Activated T-helper 1 cell treated with anti-CD3 and anti-CD28 coated beads, Interleukin-12 subunit alpha, Interleukin-12 subunit beta, Interleukin-2, Interleukin-4 antibody, amounts not matched to agents 30 ng/mL and 10 ng/mL and 1 ng/mL, durations not matched to agents 14 hours and 24 hours and 36 hours (primary cell): ENCODE data around the gene PTPA. TPM values are rescaled to one million over a fixed set of nuclear protein-coding genes. Genes with fewer than 3 reads are reported as not detected.

ENCODE experiments used
- DNase-seq: peaks from one replicate; pipeline ENCODE4 v3.0.0; 2021; ENCODE audit warnings: low spot score
- H3K27ac Mint-ChIP-seq: one replicate; pipeline ENCODE4 v1.8.0; 2021; ENCODE audit warnings: mild to moderate bottlenecking, mixed read lengths
- H3K27me3 Mint-ChIP-seq: one replicate; pipeline ENCODE4 v1.8.0; 2022; ENCODE audit warnings: mild to moderate bottlenecking, moderate library complexity, mixed read lengths; ENCODE audit not compliant: insufficient read depth
- H3K36me3 Mint-ChIP-seq: one replicate; pipeline ENCODE4 v1.8.0; 2021; ENCODE audit warnings: low read depth, mixed read lengths
- H3K4me1 Mint-ChIP-seq: one replicate; pipeline ENCODE4 v1.8.0; 2021; ENCODE audit warnings: low read depth, mixed read lengths
- H3K4me3 Mint-ChIP-seq: one replicate; pipeline ENCODE4 v1.8.0; 2021; ENCODE audit warnings: mild to moderate bottlenecking, moderate library complexity, mixed read lengths
- H3K9me3 Mint-ChIP-seq: one replicate; pipeline ENCODE4 v1.8.0; 2021; ENCODE audit warnings: mixed read lengths
- intact Hi-C: fragments of 100-400 bp; cut with micrococcal nuclease; formaldehyde crosslinking; loops from one replicate; pipeline ENCODE4 v1.15.1; 2024
- total RNA-seq: library from RNA; stranded (reverse); gene quantifications from 2 replicates; pipeline ENCODE4 v1.2.3, GENCODE V29; 2022

Gene PTPA
- total RNA-seq, 1 donor from 2014 or later: 114 TPM

DNA sequence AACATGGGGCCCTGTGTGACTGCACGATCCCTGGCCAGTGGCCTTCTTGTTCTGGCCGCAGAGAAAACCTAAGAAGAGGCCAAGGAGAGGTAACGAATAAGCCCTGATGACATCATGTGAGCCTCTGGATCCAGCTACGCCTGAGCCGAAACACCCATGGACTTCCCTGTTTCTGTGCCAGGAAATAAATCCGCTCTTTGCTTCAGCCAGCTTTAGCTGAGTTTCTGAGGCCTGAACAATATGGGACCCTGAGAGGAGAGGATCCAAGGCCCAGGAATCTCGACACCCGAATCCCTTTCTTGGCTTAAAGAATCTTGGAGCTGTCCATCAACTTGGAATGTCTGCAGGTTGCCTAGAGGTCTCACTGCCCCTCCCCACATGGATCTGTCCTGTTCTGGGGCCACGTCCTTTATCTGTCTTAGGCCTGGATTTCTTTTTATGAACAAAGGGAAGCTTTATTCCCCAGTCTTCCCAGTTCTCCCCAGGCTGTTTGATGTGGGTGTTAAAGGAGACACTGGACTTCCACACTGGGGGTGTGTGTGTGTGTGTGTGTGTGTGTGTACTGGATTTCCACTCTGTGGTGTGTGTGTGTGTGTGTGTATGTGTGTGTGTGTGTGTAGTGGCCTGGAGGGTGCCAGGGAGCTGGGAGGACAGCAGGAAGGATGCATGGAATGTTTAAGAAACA lies 53.2 kb downstream of the PTPA start:
- H3K36me3 Mint-ChIP-seq: no peaks in the 10 kb centered on the region
- no peak overlapping the region for H3K4me3 Mint-ChIP-seq
- peaks cover 17% of the 10 kb centered on the region for H3K4me1 Mint-ChIP-seq
- H3K27me3 Mint-ChIP-seq: no peaks in the 10 kb centered on the region
- H3K9me3 Mint-ChIP-seq: no peaks in the 10 kb centered on the region
- intact Hi-C loops: no loop called here
- no peak overlapping the region for H3K27ac Mint-ChIP-seq
- DNase-seq: no peak

DNA sequence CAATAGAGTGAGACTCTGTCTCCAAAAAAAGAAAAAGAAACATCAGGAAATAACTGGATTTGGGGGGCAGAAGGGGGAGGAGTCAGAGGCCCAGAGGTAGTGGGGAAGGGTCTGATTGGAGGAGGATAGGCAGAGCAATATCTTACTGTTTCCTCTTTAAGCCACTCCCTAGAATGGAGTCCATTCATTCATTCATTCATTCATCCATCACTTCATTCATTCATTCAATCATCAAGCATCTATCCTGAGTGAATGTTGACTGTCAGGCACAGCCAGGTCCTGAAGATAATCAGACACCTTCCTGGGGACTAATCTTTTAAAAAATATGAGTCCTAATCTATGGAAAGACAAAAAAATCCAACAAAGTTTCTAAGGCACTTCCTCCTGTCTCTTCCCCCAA lies 54.0 kb downstream of the PTPA start:
- H3K9me3 Mint-ChIP-seq: no peaks in the 10 kb centered on the region
- no peak overlapping the region for H3K4me3 Mint-ChIP-seq
- H3K36me3 Mint-ChIP-seq: no peaks in the 10 kb centered on the region
- H3K27me3 Mint-ChIP-seq: no peaks in the 10 kb centered on the region
- intact Hi-C loops: no loop called here
- no peak overlapping the region for H3K27ac Mint-ChIP-seq
- peaks cover 19% of the 10 kb centered on the region for H3K4me1 Mint-ChIP-seq
- DNase-seq: no peak

DNA sequence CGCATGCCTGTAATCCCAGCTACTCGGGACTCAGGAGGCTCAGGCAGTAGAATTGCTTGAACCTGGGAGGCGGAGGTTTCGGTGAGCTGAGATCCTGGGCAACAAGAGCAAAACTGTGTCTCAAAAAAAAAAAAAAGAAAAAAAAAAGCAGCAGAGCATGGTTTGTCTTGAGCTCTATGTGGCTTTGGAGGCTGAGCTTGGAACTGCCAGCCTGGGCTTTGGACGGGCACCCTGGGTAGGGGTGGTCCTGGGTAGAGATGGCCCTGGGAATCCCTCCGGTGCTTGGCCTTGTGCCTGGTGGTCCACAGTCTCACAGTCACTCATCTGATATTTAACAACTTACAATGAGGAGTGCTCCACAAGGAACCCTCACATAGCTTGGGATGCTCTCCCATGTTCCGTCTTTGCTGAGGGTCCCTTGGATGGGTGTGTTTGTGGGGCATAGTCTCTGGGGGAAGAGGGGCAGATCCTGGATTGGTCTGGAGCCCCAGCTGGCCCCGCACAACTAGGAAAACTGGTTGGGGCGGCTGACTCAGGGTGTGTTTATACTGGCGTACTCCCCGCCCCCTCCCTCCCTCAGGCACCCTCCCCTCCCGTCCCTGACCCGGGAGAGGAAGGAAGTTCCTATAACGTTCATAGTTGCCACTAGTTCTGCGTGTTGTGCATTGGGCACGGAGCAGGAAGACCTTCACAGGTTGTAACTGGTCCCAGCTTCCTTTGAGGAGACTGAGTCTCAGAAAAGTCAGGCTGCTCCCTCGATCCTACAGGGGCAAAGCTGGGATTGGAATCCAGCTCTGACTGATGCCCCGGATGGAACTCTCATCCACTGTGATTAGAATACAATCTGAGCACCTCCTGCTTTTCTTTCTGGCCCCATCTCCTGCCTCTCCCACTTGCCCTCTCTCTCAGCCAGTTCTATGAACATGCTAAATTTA lies 55.7 kb downstream of the PTPA start:
- Mint-ChIP-seq H3K27ac (peak overlapping the region; percentile 52), H3K27me3 (peaks cover 5% of the 10 kb centered on the region), H3K9me3 (no peaks in the 10 kb centered on the region), H3K4me1 (peaks cover 25% of the 10 kb centered on the region), H3K36me3 (no peaks in the 10 kb centered on the region), H3K4me3 (peak overlapping the region; percentile 67)
- DNase-seq: no peak
- intact Hi-C loops: no loop called here

DNA sequence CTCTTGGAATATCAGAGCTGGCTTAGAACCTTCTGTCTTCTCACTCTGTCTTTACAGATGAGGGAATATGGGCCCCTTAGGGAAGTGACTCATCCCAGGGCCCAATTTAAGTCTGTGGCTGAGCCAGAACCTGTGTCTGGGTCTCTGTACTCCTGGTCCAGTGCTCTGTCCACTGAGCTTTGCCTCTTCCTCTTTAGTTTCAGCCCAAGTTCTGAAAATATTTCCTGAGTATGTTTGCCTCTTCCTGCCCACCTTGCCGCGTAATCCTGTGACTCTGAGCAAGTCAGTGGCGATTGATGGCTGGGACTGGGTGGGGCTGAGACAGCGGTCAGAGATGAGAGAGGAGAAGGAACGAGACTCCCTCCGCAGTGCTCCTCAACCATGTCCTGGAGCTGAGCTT lies 59.0 kb downstream of the PTPA start:
- intact Hi-C loops: no loop called here
- H3K27ac Mint-ChIP-seq: no peak overlapping the region
- H3K4me1 Mint-ChIP-seq: peaks cover 31% of the 10 kb centered on the region
- peaks cover 19% of the 10 kb centered on the region for H3K27me3 Mint-ChIP-seq
- H3K4me3 Mint-ChIP-seq: no peak overlapping the region
- no peak for DNase-seq
- no peaks in the 10 kb centered on the region for H3K36me3 Mint-ChIP-seq
- H3K9me3 Mint-ChIP-seq: no peaks in the 10 kb centered on the region

DNA sequence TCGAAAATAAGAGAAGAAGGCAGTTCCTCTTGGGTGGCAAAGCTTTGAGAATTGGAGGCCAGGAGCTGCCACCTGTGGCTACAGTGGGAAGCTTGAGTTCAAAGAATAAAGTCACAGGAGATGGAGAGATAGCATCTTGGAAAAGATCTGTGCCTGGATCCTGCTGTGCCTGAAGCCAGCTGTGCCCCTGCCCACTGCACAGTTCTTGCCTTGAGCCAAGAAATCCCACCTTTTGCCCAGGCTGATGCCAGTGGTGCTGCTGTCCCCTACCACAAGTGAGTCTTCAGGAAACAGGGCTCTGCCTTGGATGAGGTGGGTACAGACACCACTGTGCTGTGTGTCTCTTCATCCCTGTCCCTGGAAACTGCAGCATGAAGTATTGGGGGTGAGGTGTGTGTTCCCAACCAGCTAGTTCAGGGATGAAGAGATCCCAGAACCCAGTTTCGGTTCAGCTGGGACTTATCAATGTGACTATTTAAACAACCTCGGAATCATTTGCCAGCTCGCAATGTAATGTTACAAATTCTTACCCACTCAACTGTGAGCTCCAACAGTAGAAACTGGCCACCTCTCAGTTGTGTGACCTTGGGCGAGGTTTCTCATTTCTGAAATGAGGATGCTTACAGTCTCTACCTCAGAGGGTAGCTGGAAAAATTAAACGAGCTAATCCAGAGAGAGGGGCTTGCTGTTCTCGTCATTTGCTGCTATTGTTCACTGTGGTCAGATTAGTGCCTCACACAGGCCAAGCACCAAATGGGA lies 61.0 kb downstream of the PTPA start:
- Mint-ChIP-seq H3K4me1 (peaks cover 35% of the 10 kb centered on the region), H3K9me3 (no peaks in the 10 kb centered on the region), H3K27me3 (peaks cover 19% of the 10 kb centered on the region), H3K27ac (no peak overlapping the region), H3K36me3 (no peaks in the 10 kb centered on the region), H3K4me3 (no peak overlapping the region)
- intact Hi-C loops: no loop called here
- DNase-seq: no peak

DNA sequence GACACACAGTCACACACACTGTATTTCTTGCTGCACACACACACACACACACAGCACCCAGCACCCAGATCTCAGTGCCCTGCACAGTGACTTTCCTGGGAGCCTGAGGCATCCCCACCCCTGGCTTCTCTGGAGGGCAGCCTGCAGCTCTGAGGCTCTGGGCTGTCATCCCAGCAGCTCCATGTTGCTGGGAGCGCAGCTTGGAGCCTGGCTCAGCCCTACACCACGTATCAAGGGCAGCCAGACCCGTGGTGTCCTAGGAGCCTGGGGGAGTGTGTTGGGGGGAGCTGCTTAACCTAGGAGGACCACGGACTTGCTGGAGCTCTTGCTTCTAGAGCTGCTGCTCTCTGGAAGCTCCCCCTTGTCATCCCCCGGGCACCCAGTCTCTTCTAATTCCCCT lies 61.6 kb downstream of the PTPA start:
- Mint-ChIP-seq H3K4me1 (peaks cover 28% of the 10 kb centered on the region), H3K9me3 (no peaks in the 10 kb centered on the region), H3K27ac (no peak overlapping the region), H3K36me3 (no peaks in the 10 kb centered on the region), H3K27me3 (peaks cover 19% of the 10 kb centered on the region), H3K4me3 (no peak overlapping the region)
- intact Hi-C loops: no loop called here
- DNase-seq: no peak

DNA sequence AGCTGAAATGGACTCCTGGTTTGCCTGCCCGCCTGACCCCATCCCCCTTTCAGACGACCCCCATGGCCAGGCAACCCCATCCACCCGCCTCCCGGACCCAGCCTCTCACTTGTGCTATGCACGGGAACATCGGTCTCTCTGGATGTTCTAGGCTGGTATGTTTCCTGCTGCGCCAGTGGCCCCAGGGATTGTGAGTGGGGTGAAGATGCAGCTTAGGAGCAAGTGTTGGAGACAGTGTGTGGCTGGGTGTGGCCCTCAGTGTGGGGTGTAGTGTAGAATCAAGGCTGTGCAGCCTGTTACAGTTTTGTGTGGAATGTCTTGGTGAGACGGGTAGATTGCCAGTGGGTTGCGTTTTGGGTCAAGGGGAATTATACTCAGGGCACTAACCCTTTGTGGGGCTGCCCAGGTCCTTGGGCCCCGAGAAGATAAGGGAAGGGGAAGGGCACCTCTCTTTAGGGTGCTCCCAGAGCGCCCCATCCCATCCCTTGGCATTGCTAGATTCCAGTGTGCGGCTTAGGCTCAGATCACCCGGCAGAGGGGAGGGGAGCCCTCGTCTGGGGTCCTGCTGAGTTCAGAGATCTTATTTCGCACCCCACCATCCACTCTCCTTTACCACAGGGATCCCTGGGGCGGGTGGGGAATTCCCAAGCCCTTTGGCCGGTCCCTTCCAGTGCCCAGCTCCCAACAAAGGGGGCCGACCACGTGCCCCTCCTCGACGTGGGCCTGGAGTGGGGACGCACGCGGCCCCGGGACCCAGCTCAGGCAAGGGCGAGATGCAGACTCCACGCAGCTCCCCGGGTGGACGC lies 62.3 kb downstream of the PTPA start:
- H3K27me3 Mint-ChIP-seq: peaks cover 19% of the 10 kb centered on the region
- peak overlapping the region; percentile 43 for H3K4me3 Mint-ChIP-seq
- peaks cover 24% of the 10 kb centered on the region for H3K4me1 Mint-ChIP-seq
- peak overlapping the region; percentile 4 for H3K27ac Mint-ChIP-seq
- no peak for DNase-seq
- no peaks in the 10 kb centered on the region for H3K36me3 Mint-ChIP-seq
- intact Hi-C loops: loop anchor here (2.0 kb wide), 1 partner anchor 285 kb away; no protein-coding TSS in a partner anchor
- H3K9me3 Mint-ChIP-seq: no peaks in the 10 kb centered on the region

DNA sequence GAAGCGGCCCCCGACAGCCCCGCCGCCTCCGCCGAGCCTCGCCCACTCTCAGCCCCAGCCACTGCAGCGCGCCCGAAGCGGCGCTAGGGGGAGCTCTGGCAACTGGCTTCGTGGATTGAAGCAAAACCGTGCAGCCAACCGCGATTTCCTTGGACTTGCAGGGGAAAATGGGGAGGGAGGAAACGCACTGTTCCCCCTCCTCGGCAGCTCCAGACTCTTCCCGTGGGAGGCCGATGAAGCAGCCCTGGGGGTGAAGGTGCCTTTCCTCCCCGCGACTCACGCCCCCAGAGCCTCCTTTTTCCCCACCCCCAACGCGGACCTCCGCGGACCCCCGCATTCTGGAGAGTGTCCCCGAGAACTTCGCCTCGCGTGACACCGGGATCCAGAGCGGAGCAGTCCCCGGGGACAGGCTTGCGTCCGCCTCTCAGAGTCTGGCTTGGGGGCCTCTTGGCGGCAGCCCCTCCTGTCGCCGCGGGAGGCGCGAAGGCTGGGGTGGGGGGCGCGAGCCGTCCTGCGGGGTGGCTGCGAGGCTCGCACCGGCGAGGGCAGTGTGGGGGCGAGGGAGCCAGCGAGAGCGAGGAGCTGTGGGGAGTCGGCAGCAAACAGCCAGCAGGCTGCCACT lies 63.0 kb downstream of the PTPA start:
- H3K36me3 Mint-ChIP-seq: no peaks in the 10 kb centered on the region
- H3K27ac Mint-ChIP-seq: peak overlapping the region; percentile 40
- H3K27me3 Mint-ChIP-seq: peaks cover 19% of the 10 kb centered on the region

DNA sequence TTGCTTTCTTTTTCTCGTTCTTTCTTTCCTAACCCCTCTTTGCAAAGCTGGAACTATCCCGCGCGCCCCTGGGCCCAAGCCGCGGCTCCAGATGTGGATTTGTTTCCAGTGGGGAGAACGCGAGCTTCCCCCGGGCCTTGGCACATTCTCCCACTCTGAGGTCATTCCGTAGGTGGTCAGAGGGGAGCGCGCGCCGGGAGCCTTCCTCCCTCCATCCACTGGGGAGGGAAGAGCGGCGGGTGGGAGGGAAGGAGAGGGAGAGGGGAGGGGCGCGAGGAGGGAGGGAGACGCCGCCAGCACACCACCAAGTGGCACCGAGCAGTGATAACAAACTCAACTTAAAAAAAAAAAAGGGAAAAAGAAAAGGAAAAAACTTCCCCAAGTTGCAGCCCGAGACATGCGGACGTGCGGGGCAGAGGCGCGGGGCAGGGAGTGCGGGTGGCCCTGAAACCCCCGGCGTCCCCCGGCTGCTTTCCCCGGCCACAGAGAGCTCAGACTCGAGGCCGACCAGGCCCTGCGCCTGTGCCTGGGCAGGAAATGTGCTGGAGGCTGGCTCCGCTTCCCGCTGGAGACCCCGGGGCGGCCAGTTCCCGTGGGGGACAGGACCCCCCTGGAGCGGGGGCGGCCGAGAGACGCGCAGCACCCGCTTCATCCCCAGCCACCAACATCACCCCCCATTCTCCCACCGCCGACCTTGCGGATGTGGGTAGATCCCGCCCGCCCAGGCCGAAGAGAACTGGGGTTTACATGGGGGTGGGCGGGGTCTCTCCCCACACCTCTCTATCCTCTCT lies 63.7 kb downstream of the PTPA start:
- peak; percentile 27 for DNase-seq
- peak overlapping the region; percentile 86 for H3K27ac Mint-ChIP-seq

More for the DNA sequence above, 63.0 kb downstream of the PTPA start:
- peaks cover 24% of the 10 kb centered on the region for H3K4me1 Mint-ChIP-seq
- peak; percentile 75 for DNase-seq
- intact Hi-C loops: loop anchor here (2.0 kb wide), 1 partner anchor 285 kb away; no protein-coding TSS in a partner anchor
- H3K9me3 Mint-ChIP-seq: no peaks in the 10 kb centered on the region
- H3K4me3 Mint-ChIP-seq: peak overlapping the region; percentile 84

DNA sequence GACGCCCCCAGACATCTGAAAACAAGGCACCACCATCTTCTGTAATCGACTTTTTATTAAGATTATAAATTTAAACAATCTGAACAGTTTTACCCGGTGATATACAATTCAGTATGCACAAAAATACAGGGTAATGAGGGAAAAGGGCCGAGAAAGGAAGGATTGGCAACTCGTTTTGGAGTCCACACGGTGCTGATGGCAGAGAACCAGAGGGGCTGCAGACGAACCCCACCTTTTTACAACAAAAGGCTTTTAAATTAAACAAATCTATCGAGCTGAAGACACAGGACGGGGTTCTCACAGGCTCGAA lies 64.3 kb downstream of the PTPA start:
- Mint-ChIP-seq H3K27ac (peak overlapping the region; percentile 86), H3K27me3 (peaks cover 19% of the 10 kb centered on the region), H3K36me3 (no peaks in the 10 kb centered on the region), H3K9me3 (no peaks in the 10 kb centered on the region), H3K4me1 (peaks cover 19% of the 10 kb centered on the region), H3K4me3 (peak overlapping the region; percentile 86)
- DNase-seq: no peak
- intact Hi-C loops: loop anchor here (1.0 to 5.0 kb wide), 4 partner anchors 238 to 623 kb away; partner anchors contain the start of gene SPTAN1

More for the DNA sequence above, 63.7 kb downstream of the PTPA start:
- peaks cover 19% of the 10 kb centered on the region for H3K27me3 Mint-ChIP-seq
- intact Hi-C loops: loop anchor here (1.0 to 5.0 kb wide), 4 partner anchors 238 to 623 kb away; partner anchors contain the start of gene SPTAN1
- H3K4me1 Mint-ChIP-seq: peaks cover 24% of the 10 kb centered on the region
- peak overlapping the region; percentile 86 for H3K4me3 Mint-ChIP-seq
- no peaks in the 10 kb centered on the region for H3K9me3 Mint-ChIP-seq
- no peaks in the 10 kb centered on the region for H3K36me3 Mint-ChIP-seq
